Fibroblast of the conjunctiva (primary cell): ENCODE measurements around the gene CRYBA4.
"Not testable (repeated sequence)": the region's sequence is repeated elsewhere in the genome, so short reads cannot be mapped to it uniquely, and the experiment has no call there.

Source experiments
- DNase-seq: peaks from one replicate; pipeline ENCODE4 v3.0.0-alpha.2; 2010; ENCODE audit warnings: low read depth

Gene CRYBA4

GRCh38 chr22:26597026-26597425 is 24.7 kb upstream of the CRYBA4 start:
- no peak for DNase-seq

- no peak for DNase-seq
Measured at GRCh38 chr22:26597480-26597879, 24.3 kb upstream of the CRYBA4 start.

GRCh38 chr22:26599505-26599904 is 22.3 kb upstream of the CRYBA4 start:
- no peak for DNase-seq

DNA sequence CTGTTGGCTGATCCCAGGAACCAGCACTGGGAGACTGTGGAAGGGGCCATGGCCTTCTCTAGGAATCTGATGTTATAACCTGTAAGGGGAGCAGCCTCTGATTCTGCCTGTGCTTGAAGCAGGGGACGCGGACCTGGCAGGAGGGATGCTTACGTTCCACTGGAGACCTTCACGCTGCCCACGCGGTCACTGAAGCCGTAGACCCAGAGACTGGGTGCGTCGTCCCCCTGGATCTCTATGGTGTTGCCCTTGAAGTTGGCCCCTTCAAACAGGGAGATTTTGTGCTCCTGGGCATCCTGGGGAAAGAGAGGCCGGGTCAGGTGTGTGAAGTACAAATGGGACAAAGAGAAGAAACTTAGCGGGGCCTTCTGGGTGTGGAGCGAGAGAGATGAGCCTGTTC is 20.0 kb upstream of the CRYBA4 start:
- no peak for DNase-seq

DNA sequence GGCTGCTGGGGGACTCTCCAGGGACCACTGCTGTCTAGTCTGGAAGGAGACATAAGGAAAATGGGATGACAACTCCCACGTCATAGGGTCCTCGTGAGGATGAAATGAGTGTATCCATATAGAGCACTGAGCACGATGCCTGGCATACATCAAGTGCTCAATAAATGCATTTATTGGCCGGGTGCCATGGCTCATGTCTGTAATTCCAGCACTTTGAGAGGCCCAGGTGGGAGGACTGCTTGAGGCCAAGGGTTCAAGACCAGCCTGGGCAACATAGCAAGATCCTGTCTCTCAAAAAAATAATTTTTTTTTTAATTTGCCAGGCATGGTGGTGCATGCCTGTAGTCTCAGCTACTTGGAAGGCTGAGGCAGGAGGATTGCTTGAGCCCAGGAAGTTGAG is 19.6 kb upstream of the CRYBA4 start:
- DNase-seq, result no peak

GRCh38 chr22:26604368-26604767 is 17.4 kb upstream of the CRYBA4 start:
- DNase-seq, result no peak

- no peak for DNase-seq
Measured at GRCh38 chr22:26606611-26607010, 15.2 kb upstream of the CRYBA4 start.

DNA sequence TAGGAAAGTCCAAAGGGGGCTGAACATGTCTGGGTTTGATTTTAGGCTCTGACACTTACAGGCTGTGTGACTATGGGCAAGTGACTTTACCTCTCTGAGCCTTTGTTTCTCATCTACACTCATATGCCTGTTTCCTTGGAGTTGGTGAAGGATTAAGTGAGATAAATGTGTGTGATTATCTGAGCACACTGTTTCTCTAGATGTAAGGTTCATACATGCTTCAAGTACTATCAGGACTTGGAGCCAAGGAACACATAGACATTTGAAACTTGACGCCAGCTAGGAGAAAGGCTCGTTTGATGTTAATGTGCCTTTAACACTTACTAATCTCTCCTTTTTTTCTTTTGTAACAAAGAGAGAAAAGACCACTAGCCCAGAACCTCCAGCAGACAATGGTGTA is 13.6 kb upstream of the CRYBA4 start:
- DNase-seq, result no peak

DNA sequence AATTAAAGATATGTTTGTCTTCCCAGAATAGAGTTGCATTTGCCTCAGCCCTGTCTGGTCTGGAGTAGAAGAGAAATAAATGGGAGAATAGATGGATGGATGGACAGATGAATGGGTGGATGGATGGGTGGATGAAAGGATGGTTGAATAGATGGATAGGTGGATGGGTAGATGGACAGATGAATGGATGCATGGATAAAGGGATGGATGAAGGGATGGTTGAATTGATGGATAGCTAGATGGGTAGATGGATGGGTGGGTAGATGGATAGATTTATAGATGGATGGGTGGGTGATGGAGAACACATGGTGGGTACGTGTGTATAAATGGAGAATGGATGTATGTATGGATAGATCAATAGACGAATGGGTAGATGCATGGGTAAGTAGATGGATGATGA is 12.5 kb upstream of the CRYBA4 start:
- DNase-seq, result no peak

DNA sequence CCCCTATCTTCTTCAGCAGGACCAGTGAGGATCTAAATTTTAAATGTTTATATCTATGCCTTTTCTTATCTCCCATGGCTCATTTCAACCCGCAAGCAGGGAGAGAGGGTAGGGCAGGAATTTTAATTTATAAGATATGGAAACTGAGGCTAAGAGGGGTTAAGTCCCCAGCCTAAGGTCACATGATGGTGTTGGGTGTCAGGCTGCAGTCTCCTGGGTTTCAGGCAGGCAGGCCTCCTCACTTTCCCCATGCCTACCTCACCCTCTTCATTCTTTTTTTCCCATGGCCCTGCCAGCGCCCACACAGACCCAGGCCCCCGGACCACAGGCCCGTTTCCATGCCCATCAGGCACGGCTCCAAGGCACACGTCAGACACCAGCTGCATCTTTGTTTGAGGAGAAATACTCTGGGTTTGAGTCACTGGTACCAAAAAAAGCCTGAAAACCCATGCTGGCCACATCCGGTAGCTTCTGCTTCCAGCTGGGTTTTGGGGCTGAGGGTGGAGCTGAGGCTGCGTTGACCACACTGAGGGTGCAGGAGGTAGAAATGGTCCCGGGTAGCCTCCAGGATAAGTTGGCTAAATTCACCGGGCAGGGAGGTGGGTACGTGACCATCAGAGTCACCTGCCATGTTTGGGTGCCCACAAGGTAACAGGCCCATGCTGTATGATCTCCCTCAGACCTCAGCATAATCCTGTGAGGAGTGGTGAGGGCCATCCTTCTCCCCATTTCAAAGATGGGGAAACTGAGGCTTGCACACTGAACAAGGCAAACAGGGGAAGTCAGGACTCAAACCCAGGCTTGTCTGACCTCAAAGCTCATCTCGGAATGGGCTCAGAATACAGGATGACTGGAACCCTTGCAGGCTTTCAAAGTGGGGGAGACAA is 11.4 kb upstream of the CRYBA4 start:
- DNase-seq, result peak; percentile 10

- no peak for DNase-seq
Measured at GRCh38 chr22:26610996-26611395, 10.8 kb upstream of the CRYBA4 start.

- no peak for DNase-seq
Measured at GRCh38 chr22:26612652-26613051, 9.1 kb upstream of the CRYBA4 start.

DNA sequence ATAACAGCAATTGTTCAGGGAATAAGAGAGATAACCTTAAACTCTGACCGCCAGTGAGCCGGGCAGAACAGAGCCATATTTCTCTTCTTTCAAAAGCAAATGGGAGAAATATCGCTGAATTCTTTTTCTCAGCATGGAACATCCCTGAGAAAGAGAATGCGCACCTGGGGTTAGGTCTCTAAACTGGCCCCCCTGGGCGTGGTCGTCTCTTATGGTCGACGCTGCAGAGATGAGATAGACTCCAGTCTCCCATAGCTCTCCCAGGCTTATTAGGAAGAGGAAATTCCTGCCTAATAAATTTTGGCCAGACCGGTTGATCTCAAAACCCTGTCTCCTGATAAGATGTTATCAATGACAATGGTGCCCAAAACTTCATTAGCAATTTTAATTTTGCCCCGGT is 8.0 kb upstream of the CRYBA4 start:
- not testable (repeated sequence) for DNase-seq

DNA sequence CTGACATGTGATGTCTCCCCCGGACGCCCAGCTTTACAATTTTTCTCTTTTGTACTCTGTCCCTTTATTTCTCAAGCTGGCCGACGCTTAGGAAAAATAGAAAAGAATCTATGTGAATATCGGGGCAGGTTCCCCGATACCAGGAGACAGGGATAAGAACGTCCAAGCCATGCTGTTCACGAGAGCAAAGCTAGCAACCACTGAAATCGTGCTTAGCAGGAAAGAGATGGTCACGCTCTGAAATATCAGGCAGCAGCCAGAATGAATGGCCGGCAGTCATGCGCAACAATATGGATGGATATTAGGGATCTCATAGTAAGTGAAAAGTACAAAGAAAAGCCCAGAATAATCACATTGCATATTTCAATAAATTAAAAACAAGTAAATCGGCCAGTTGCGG is 7.4 kb upstream of the CRYBA4 start:
- no peak for DNase-seq

DNA sequence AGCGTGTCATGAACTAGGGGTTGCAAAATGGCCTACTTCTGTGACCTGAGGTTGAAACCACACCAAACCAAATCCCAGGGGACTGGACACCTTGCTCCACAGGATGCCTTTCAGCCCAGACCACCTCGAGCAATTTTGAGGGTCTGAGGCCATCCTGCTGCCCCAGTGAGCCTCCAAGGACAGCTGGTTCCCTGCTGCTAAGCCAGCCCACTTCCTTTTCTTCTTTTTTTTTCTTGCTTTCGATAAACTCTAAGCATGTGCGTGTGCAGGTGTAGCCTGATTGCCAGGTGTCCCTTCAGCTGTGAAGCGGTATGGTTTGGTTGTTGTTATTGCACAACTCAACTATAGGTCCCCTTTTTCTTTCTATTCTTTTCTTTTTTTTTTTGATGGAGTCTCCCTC is 6.6 kb upstream of the CRYBA4 start:
- no peak for DNase-seq

- DNase-seq, result no peak
Measured at GRCh38 chr22:26615830-26616435, 5.8 kb upstream of the CRYBA4 start.

- no peak for DNase-seq
Measured at GRCh38 chr22:26616650-26617049, 5.1 kb upstream of the CRYBA4 start.

DNA sequence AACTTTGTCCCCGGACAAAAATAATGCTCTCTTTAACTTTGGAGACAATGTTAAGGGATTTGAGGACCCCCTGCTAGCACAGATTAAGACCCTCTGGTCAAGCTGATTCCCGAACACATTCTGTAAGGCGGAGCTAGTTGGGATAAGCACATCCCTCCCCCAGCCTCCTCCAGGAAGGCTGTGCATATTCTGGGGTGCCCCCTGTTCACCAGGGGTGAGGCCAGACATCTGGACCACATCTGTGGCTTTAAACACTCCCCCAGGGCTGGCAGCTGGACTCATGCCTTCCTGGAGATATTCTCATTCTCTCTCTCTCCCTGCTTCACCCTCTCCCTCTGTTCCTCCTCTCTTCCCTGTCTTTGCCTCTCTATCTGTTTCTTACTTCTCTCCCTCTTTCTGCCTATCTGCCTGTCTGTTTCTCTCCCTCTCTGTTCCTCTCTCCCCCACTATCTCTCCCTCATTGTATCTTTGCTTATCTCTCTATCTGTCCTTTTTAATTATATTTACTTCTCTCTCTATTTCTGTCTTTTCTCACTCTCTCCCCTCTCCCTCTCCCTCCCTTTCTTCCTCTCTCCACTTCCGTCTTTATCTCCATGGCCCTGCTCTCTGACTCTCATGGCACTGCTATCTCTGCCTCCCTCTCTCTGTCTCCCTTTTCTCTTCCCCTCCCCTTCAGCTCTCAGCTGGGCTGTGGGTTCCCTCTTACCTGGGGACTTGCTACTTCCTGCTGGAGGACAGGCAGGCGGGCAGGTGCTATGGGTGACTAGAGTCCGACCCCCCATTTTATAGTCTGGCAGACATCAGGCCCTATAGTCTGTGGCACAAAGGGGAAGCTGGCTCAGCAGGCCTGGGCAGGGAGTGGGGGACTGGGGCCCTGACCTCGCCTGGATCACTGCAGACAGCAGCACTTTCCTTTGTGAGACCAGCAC is 4.2 kb upstream of the CRYBA4 start, which contains the start of gene CRYBB1:
CRYBB1 (minus strand) TSS at position 757 of the 929 bp plus-strand sequence. CDS start 1,708 bp downstream, outside the sequence.
- no peak for DNase-seq

DNA sequence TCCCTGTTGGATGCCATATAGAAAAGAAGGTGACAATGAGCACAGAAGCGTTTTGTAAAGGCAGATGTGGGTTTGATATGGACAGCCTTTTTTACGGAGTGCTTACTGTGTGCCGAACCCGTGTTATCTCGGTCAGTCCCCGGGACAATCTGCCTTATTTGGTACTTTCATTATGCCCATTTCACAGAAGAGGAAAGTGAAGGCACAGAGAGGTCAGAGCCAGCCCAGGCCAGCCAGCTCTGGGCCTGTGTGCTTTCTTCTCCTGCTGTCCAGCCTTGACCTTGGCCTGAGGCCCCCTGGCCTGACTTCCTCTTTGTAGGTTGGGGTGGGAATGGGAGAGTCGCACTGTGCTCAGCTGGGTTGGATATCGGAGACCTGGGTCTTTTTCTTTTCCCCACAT is 3.3 kb upstream of the CRYBA4 start:
- DNase-seq, result no peak

DNA sequence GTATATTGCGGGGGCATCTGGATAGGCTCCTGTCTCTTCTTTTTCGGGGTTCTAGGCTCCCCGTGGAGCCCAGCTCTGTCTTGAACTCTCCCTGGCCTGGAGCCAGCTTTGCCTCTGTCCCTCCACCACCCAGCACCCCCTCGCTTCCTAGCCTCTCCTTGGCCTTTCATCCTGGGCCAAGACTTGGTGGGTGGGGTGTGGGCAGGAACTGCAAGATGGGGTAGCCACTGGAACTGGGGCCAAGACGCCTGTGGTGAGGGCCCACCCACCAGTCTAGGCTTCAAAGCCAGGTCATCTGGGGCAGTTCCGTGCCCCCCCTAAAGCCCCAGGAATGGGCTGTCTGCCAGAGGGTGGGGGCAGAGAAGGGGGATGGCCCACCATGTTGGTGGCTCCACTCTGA is 2.3 kb upstream of the CRYBA4 start:
- DNase-seq, result no peak

DNA sequence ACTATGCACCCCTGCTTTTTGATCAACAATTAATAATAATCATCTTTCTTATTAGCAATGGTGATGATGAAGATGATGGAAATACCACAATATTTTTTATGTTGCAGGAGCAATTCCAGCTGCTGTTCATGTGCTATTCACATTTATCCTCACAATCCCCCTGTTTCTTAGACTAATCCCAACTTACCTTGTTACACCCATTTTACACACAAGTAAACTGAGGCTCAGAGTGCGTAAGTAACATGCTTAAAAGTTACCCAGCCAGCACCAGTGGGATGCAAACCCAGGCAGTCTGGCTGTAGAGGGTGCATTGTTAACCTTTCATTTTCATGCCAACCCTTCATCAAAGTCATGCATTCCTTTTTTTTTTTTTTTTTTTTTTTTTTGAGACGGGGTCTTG is 1.6 kb upstream of the CRYBA4 start:
- no peak for DNase-seq

DNA sequence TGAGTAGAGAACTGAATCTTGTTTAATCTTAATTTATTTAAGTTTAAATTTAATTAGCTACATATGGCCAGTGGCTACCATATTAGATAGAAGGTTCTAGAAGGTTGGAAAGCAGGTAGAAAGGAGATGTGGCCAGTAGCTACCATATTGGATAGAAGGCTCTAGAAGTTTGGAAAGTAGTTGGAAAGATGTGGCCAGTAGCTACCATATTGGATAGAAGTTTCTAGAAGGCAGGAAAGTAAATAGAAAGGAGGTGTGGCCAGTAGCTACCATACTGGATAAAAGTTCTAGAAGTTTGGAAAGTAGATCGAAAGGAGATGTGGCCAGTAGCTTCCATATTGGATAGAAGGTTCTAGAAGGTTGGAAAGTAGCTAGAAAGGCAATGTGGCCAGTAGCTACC is 2.2 kb downstream of the CRYBA4 start:
- DNase-seq, result no peak

DNA sequence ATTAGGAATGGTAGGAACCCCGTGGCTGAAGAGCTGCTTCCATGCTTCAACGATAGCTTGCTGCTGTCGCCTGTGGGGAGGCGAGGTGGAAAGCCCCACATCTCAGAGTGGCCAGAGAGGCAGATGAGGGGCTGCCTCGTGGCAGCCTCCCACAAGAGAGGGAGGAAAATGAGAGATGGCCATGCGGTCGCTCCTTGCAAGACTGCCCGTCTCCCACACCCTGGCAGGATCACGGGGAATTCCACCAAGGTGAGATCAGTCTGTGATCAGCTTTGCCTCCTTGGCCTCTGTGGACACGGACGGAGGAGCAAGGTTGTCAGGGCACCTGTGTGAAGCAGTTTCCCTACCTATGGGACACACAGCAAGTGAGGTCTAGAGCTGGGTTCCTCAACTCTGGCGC is 3.0 kb downstream of the CRYBA4 start:
- no peak for DNase-seq
